HuH-7 (cell line): ENCODE results near the gene UPK3BL1.
"Not testable (repeated sequence)": the region's sequence is repeated elsewhere in the genome, so short reads cannot be mapped to it uniquely, and the experiment has no call there.

Source experiments
- DNase-seq: peaks from one replicate; pipeline ENCODE4 v3.0.0; 2011; ENCODE audit warnings: low spot score

UPK3BL1 gene

GRCh38 chr7:102627271-102627904, 15.2 kb downstream of the UPK3BL1 start:
- DNase-seq, result not testable (repeated sequence)

DNA sequence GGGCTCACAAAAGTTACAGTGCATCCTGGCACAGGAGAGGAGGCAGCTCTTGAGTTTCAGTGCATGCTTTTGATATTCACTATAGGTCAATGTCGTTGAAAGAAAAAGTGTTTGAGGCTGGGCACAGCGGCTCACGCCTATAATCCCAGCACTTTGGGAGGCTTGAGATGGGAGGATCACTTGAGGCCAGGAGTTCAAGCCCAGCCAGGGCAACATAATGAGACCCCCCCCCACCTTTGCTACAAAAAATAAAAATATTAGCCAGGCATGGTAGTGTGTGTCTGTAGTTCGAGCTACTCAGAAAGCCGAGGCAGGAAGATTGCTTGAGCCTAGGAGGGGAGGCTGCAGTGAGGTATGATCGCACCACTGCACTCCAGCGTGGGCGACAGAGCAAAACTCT, 24.5 kb downstream of the UPK3BL1 start:
- not testable (repeated sequence) for DNase-seq

DNA sequence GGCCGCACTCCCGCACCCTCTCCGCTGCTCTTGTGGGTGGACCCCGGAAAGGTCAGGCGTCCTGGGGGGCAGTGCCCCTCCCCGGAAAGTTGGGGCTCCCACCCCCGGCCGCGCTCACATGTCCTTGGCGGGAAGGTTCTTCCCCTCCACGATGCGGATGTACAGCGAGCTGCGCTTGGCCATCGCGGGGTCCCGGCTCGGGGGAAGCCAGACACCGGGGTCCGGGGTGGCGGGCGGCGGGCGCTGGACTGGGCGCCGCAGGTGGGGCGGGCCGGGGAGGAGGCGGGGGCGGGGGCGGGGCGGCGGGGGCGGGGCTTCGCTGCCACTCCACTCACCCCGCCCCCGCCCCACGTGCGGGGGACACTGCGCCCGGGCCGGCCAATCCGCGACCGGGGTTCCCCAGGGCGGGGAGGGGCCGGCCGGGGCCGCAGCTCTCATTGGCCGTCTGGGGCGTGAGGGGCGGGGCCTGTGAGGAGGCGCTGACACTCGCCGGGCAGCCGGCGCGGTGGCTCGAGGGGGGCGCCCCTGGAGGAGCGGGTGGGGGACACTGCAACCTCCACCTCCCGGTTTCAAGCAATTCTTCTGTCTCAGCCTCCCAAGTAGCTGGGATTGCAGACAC, 26.0 kb downstream of the UPK3BL1 start, which contains the start of gene RASA4:
Gene RASA4 (minus strand): TSS at position 250 of the 619 bp plus-strand sequence. CDS start 67 bp downstream, at position 183.
- not testable (repeated sequence) for DNase-seq

DNA sequence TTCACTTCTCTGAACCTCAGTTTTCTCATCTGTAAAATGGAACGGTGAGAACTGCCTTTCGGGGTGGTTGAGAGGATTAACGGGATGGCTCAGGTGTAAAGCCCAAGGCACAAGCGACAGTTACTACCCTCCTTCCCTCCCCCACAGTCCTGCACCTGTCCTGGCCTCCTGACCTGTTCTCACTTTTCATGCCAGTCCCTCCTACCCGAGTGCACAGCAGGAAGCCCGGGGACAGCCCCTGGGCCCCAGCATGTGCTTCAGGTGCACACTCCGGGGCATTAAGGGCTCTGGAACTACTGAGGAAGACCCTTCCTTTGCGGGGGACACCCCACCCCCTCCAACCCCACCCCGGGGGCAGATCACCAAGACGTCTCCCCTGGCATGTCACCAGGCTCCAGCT, 26.7 kb downstream of the UPK3BL1 start:
- not testable (repeated sequence) for DNase-seq

DNA sequence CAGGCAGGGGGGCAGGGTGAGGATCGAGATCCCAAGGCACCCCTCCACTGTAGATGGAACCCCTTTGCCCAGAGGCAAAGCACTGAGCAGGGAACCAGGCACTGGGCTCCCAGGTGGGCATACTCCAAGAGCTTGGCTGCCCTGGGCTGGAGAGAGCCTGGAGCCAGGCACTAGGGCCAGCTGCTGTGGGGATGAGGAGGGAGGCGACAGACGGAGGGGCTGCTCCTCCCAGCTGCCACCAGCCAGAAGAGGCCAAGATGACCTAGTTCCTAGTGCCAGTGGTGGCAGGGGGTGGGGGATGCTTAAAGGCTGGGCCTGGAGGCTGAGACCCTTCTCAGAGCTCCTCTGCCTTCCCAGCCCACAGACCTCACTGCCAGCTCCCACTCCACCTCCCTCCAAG, 27.7 kb downstream of the UPK3BL1 start:
- DNase-seq, result not testable (repeated sequence)

GRCh38 chr7:102614346-102614697, 28.3 kb downstream of the UPK3BL1 start:
- not testable (repeated sequence) for DNase-seq

- not testable (repeated sequence) for DNase-seq
These were observed 28.8 kb downstream of the UPK3BL1 start for GRCh38 chr7:102613575-102614345.

- DNase-seq, result not testable (repeated sequence)
These were observed 30.8 kb downstream of the UPK3BL1 start for GRCh38 chr7:102611675-102612325.

GRCh38 chr7:102611013-102611674, 31.4 kb downstream of the UPK3BL1 start:
- not testable (repeated sequence) for DNase-seq

- DNase-seq, result not testable (repeated sequence)
These were observed 32.1 kb downstream of the UPK3BL1 start for GRCh38 chr7:102610441-102610840.

DNA sequence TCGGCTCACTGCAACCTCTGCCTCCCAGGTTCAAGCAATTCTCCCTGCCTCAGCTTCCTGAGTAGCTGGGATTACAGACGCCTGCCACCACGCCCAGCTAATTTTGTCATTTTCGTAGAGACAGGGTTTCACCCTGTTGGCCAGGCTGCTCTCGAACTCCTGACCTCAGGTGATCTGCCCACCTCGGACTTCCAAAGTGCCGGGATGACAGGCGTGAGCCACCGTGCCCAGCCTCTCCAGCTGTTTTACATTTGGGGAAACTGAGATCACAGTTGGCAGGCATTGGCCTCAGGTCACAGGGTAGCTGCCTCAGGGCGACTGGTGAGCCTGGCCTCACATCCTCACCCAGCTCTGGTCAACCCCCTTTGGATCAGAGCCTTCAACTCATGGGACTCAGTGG, 32.9 kb downstream of the UPK3BL1 start:
- DNase-seq, result not testable (repeated sequence)

GRCh38 chr7:102606848-102607247, 35.7 kb downstream of the UPK3BL1 start:
- DNase-seq, result not testable (repeated sequence)

GRCh38 chr7:102604431-102605145, 38.0 kb downstream of the UPK3BL1 start:
- not testable (repeated sequence) for DNase-seq

DNA sequence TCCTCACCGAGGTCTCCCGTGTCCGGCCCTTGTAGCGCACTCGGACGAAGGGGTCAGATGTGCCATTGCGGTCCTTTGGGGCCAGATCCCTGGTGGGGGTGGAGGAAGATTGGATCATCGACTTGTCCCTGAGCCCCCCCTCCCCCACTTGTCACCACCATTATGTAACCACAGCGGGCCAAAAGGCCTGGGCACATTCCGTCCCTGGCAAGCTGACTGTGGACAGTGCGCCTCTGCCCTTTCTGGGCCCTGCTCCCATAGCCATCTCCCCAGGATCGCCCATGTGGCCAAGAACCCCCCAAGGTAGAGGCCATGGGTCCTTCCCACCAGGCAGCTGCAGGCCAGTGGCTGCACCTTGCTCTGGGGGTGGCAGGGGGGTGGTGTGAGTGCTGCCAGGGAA, 40.3 kb downstream of the UPK3BL1 start:
- not testable (repeated sequence) for DNase-seq

DNA sequence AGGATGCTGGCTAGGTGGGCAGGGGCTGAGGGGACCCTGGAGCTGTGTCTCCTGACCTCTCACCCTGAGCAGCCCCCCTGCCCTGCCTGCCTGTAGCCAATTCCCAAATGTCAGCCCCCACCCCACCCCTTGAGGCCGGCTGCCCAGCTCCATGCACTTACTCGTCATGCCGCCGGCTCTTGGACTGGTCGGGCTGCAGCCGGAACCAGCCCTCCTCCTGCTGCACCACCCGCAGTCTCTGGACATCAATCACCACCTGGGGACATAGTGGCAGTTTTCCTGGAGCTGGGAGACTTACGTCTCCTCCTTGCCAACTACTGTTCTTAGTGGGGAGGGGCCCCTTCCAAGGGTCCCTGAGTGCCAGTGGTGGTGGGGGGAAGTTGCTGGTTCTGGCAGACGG, 42.9 kb downstream of the UPK3BL1 start:
- DNase-seq, result not testable (repeated sequence)

DNA sequence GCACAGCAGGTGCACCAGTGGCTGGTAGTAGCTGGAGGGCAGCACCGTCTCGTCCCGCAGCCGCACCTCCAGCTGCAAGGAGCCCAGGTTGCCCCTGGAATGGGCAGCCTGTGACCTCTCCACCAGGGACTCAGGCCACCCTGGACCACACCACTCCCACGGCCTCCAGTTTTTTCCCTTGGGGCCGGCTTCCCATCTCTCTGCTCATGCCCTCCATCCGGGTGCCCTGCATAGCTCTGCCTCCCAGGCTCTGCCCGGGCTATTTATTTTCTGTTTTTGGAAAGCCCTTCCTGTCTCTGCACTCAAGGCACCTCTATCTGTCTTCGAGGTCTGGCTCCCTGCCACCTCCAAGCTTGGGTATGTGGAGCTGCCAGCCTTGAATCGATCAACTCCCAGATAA, 46.6 kb downstream of the UPK3BL1 start:
- not testable (repeated sequence) for DNase-seq

DNA sequence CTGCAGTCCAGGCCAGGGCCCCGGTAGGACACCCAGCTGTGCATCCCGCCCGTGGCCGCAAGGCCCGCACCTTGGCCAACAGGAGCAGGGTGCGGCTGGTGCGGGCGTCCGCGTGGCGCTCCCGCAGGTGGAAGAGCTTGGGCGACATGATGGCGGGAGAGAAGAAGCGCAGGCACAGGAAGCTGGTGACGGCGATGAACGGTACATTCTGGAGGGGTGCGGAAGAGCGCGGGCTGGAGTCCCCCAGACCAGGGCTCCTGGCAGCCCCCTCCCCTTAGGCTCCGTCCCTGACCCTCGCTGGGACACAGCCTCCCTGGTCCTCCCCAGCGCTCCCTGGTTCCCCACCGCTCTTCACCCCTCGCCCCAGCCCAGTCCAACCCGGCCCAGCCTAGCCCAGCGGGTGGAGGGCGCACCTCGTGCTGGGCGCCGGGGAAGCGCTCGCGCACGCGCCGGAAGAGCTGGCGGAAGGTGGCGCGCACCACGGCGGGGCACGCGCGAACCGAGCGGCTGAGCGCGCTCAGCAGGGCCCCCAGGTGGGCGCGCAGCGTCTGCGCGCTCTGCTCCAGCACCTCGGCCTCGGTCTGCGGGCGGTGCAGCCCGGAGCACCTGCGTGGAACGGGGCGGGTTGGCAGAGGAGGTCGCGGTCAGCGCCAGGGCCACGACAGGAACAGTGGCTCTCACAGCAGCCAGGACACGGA, 48.8 kb downstream of the UPK3BL1 start:
- DNase-seq, result not testable (repeated sequence)

DNA sequence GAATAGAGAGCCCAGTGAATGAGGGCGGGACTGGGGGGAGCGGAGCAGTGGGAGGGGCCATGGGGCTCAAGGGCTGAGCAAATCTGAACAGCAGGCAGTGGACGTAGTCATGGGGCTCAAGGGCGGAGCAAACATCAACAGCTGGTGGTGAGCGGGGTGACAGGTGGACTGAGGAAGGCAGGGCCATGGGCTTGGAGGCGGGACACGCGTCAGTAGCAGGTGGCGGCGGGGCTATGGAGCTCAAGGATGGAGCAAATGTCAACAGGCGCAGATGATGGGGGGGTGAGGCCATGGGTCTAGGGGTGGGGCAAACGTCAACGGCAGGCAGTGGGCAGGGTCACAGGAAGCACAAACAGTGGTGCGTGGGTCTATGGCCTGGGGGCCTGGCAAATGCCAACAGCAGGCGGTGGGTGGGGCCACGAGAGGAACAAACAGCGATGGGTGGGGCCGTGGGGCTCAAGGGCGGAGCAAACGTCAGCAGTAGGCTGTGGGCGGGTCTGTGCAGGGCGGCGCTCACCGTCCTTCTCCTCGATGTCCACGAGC, 50.0 kb downstream of the UPK3BL1 start:
- DNase-seq, result not testable (repeated sequence)

GRCh38 chr7:102589857-102590256, 52.7 kb downstream of the UPK3BL1 start:
- not testable (repeated sequence) for DNase-seq
